Measurements from ENCODE around the gene ERVH48-1. TPM values are rescaled to one million over a fixed set of nuclear protein-coding genes. Genes with fewer than 3 reads are reported as not detected.
A peak's percentile ranks its signal among the peaks of the same experiment; 100 is the strongest.
"Not testable (repeated sequence)": the region's sequence is repeated elsewhere in the genome, so short reads cannot be mapped to it uniquely, and the experiment has no call there.

Gene ERVH48-1
- not detected in 2 replicates for total RNA-seq (2014; rRNA removed; shearing (Covaris generic))

GRCh38 chr21:42925114-42925926, at the start of gene ERVH48-1:
ERVH48-1 (minus strand) TSS chr21:42925630; CDS start chr21:42919006, 6,624 bp downstream.
- Histone ChIP-seq H3K27ac (no peak within 1 kb of the TSS), H3K4me1 (replicated peaks) (peaks cover 22% of the 10 kb centered on the region), H3K9me3 (replicated peaks) (no peaks in the 10 kb centered on the region), H3K4me3 (no peak within 1 kb of the TSS), H3K27me3 (replicated peaks) (no peaks in the 10 kb centered on the region), H3K36me3 (no peaks in the 10 kb centered on the region)
- DNase-seq (ENCODE audit: low read depth in 1 of 2, low spot score in 2 of 2), result no peak

GRCh38 chr21:42973991-42974831, 48.8 kb upstream of the ERVH48-1 start, which contains the start of gene PKNOX1:
PKNOX1 (plus strand) TSS chr21:42974562; CDS start chr21:43004382, 29,820 bp downstream.
- peaks cover 5% of the 10 kb centered on the region; the same call in 1 of the 2 replicates for H3K9me3 ChIP-seq (replicated peaks)
- H3K27me3 ChIP-seq (replicated peaks), result no peaks in the 10 kb centered on the region
- H3K4me1 ChIP-seq (replicated peaks), result peaks cover 41% of the 10 kb centered on the region
- peaks cover 33% of the 10 kb centered on the region for H3K36me3 ChIP-seq
- peak within 1 kb of the TSS; percentile 91 for H3K4me3 ChIP-seq
- peak; percentile 99 for DNase-seq (ENCODE audit: low read depth in 1 of 2, low spot score in 2 of 2)
- H3K27ac ChIP-seq, result peak within 1 kb of the TSS; percentile 95

- H3K4me1 ChIP-seq (replicated peaks), result peaks cover 41% of the 10 kb centered on the region
- H3K4me3 ChIP-seq, result peak overlapping the region; percentile 39
- peaks cover 26% of the 10 kb centered on the region for H3K36me3 ChIP-seq
- peaks cover 5% of the 10 kb centered on the region; the same call in 1 of the 2 replicates for H3K9me3 ChIP-seq (replicated peaks)
- peak overlapping the region; percentile 73 for H3K27ac ChIP-seq
- H3K27me3 ChIP-seq (replicated peaks), result no peaks in the 10 kb centered on the region
- DNase-seq (ENCODE audit: low read depth in 1 of 2, low spot score in 2 of 2), result no peak
Measured at GRCh38 chr21:42973309-42973990, 48.0 kb upstream of the ERVH48-1 start.

DNA sequence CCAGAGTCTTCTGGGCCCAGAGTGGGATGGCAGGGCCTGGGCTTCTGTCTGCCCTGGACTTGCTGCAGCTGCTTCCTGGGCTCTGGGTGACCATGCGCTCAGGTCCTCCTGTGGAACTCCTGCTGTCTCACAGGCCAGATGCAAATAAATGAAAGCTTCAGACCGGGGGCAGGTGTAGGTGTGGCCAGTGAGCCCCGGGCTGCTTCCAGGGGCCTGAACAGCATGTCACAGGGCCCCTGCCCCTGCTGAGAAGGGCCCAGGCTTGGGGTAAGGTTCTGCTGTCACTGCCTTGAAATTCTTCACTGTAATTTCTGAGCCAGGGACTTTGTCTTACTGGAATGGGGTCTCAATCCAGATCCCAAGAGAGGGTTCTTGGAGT, 46.5 kb upstream of the ERVH48-1 start:
- H3K4me3 ChIP-seq, result no peak overlapping the region
- peaks cover 38% of the 10 kb centered on the region for H3K4me1 ChIP-seq (replicated peaks)
- no peaks in the 10 kb centered on the region for H3K27me3 ChIP-seq (replicated peaks)
- H3K36me3 ChIP-seq, result peaks cover 16% of the 10 kb centered on the region
- H3K27ac ChIP-seq, result peak overlapping the region; percentile 63
- peaks cover 2% of the 10 kb centered on the region; the same call in 1 of the 2 replicates for H3K9me3 ChIP-seq (replicated peaks)
- DNase-seq (ENCODE audit: low read depth in 1 of 2, low spot score in 2 of 2), result no peak

GRCh38 chr21:42970946-42971653, 45.7 kb upstream of the ERVH48-1 start:
- Histone ChIP-seq H3K9me3 (replicated peaks) (no peaks in the 10 kb centered on the region), H3K4me1 (replicated peaks) (peaks cover 30% of the 10 kb centered on the region), H3K36me3 (peaks cover 9% of the 10 kb centered on the region), H3K27me3 (replicated peaks) (no peaks in the 10 kb centered on the region), H3K27ac (peak overlapping the region; percentile 63; the same call in 1 of the 2 replicates), H3K4me3 (no peak overlapping the region)
- no peak for DNase-seq (ENCODE audit: low read depth in 1 of 2, low spot score in 2 of 2)

GRCh38 chr21:42969193-42969600, 43.8 kb upstream of the ERVH48-1 start:
- peaks cover 21% of the 10 kb centered on the region for H3K4me1 ChIP-seq (replicated peaks)
- H3K4me3 ChIP-seq, result no peak overlapping the region
- no peak overlapping the region for H3K27ac ChIP-seq
- H3K27me3 ChIP-seq (replicated peaks), result no peaks in the 10 kb centered on the region
- H3K9me3 ChIP-seq (replicated peaks), result no peaks in the 10 kb centered on the region
- DNase-seq (ENCODE audit: low read depth in 1 of 2, low spot score in 2 of 2), result no peak
- H3K36me3 ChIP-seq, result no peaks in the 10 kb centered on the region

GRCh38 chr21:42967616-42968015, 42.2 kb upstream of the ERVH48-1 start:
- H3K9me3 ChIP-seq (replicated peaks); DNase-seq (ENCODE audit: low read depth in 1 of 2, low spot score in 2 of 2): not testable (repeated sequence)

GRCh38 chr21:42965211-42965560, 39.8 kb upstream of the ERVH48-1 start:
- Histone ChIP-seq H3K9me3 (replicated peaks) (no peaks in the 10 kb centered on the region), H3K36me3 (no peaks in the 10 kb centered on the region), H3K4me3 (no peak overlapping the region), H3K27me3 (replicated peaks) (no peaks in the 10 kb centered on the region), H3K27ac (no peak overlapping the region), H3K4me1 (replicated peaks) (no peaks in the 10 kb centered on the region)
- DNase-seq (ENCODE audit: low read depth in 1 of 2, low spot score in 2 of 2), result no peak

More at GRCh38 chr21:42967616-42968015, 42.2 kb upstream of the ERVH48-1 start:
- not testable (repeated sequence) for H3K27ac ChIP-seq; H3K27me3 ChIP-seq (replicated peaks); H3K4me3 ChIP-seq; H3K36me3 ChIP-seq
- peaks cover 13% of the 10 kb centered on the region for H3K4me1 ChIP-seq (replicated peaks)

- H3K27ac ChIP-seq, result no peak overlapping the region
- no peaks in the 10 kb centered on the region for H3K4me1 ChIP-seq (replicated peaks)
- no peaks in the 10 kb centered on the region for H3K36me3 ChIP-seq
- no peaks in the 10 kb centered on the region for H3K9me3 ChIP-seq (replicated peaks)
- no peak for DNase-seq (ENCODE audit: low read depth in 1 of 2, low spot score in 2 of 2)
- H3K4me3 ChIP-seq, result no peak overlapping the region
- no peaks in the 10 kb centered on the region for H3K27me3 ChIP-seq (replicated peaks)
Measured at GRCh38 chr21:42964546-42965210, 39.2 kb upstream of the ERVH48-1 start.

DNA sequence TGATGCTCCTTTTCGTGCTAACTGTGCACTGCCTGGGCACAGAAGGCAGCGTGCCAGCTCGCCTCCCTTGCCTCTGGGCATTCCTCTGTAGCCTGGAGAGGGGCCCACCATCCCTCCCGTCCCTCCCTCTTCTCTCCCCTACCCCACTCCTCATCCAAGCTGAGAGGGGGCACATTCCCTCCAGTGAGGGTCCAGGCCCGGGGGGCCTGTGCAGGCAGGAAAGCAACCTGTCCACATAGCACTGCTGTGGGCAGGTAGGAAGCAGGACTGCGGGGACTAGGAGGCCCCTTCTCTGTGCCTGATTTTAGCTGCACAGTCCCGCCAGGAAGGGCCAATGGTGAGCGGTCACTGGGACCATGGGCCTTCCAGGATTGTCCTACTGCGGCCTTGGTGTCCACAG, 38.7 kb upstream of the ERVH48-1 start:
- Histone ChIP-seq H3K27ac (no peak overlapping the region), H3K4me3 (no peak overlapping the region), H3K36me3 (no peaks in the 10 kb centered on the region), H3K27me3 (replicated peaks) (no peaks in the 10 kb centered on the region), H3K4me1 (replicated peaks) (no peaks in the 10 kb centered on the region), H3K9me3 (replicated peaks) (no peaks in the 10 kb centered on the region)
- no peak for DNase-seq (ENCODE audit: low read depth in 1 of 2, low spot score in 2 of 2)

- H3K27me3 ChIP-seq (replicated peaks), result no peaks in the 10 kb centered on the region
- H3K4me1 ChIP-seq (replicated peaks), result no peaks in the 10 kb centered on the region
- no peaks in the 10 kb centered on the region for H3K36me3 ChIP-seq
- no peaks in the 10 kb centered on the region for H3K9me3 ChIP-seq (replicated peaks)
- H3K27ac ChIP-seq, result no peak overlapping the region
- no peak for DNase-seq (ENCODE audit: low read depth in 1 of 2, low spot score in 2 of 2)
- no peak overlapping the region for H3K4me3 ChIP-seq
Measured at GRCh38 chr21:42962380-42963007, 37.1 kb upstream of the ERVH48-1 start.

DNA sequence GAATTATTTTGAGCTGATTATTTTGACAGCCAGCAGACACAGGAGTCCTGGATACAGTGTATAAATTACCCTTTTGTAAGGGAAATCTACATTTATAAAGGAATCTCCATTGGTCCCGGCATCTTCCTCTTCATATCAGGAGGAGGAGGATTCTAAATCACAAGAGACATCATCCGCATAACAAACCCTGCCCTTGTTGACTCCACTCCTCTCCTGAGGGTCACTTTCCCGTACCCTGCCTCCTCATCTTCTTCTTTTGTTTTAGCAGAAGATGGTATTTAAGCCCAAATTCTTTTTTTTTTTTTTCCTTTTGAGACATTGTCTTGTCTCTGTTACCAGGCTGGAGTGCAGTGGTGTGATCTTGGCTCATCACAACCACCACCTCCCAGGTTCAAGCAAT, 34.3 kb upstream of the ERVH48-1 start:
- H3K27me3 ChIP-seq (replicated peaks), result no peaks in the 10 kb centered on the region
- H3K27ac ChIP-seq, result no peak overlapping the region
- no peaks in the 10 kb centered on the region for H3K4me1 ChIP-seq (replicated peaks)

More for the DNA sequence above, 34.3 kb upstream of the ERVH48-1 start:
- no peaks in the 10 kb centered on the region for H3K36me3 ChIP-seq
- no peaks in the 10 kb centered on the region for H3K9me3 ChIP-seq (replicated peaks)
- H3K4me3 ChIP-seq, result no peak overlapping the region
- no peak for DNase-seq (ENCODE audit: low read depth in 1 of 2, low spot score in 2 of 2)
